GM10266 (cell line): ENCODE measurements around the gene OR8B2.
"Not testable (repeated sequence)": the region's sequence is repeated elsewhere in the genome, so short reads cannot be mapped to it uniquely, and the experiment has no call there.

Experiments
- DNase-seq: peaks from one replicate; pipeline ENCODE4 v3.0.0; 2012; ENCODE audit errors: extremely low spot score
- CTCF ChIP-seq: IDR thresholded peaks from 2 replicates; pipeline ENCODE4 v1.5.1; 2012; ENCODE audit warnings: mild to moderate bottlenecking, low read depth; ENCODE audit not compliant: control insufficient read depth, insufficient read depth; ENCODE audit errors: missing control alignments

The OR8B2 gene, protein sequence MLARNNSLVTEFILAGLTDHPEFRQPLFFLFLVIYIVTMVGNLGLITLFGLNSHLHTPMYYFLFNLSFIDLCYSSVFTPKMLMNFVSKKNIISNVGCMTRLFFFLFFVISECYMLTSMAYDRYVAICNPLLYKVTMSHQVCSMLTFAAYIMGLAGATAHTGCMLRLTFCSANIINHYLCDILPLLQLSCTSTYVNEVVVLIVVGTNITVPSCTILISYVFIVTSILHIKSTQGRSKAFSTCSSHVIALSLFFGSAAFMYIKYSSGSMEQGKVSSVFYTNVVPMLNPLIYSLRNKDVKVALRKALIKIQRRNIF

DNA sequence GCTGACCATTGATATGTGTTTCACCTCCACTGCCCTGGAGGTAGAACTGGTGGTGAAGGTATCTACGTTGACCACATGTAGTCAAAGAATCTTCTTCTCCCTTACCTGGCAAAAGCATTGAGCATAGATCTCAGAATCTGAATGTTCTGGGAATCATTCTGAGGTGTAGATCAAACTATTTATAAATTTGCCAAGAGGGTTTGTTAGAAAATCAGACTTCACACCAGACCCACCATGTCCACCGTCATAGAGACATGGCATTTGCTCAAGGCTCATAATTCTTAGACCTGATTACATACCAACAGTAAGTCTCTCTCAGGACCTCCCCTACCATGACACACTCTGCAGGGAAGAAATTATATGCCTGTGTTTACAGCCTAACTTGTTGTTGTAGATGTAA, at the start of gene OR8B2:
TSS of gene OR8B2 (minus strand) at position 101 of the 400 bp plus-strand sequence. CDS start 1,156 bp downstream, outside the sequence.
- no peak for TF ChIP-seq CTCF
- DNase-seq: no peak

DNA sequence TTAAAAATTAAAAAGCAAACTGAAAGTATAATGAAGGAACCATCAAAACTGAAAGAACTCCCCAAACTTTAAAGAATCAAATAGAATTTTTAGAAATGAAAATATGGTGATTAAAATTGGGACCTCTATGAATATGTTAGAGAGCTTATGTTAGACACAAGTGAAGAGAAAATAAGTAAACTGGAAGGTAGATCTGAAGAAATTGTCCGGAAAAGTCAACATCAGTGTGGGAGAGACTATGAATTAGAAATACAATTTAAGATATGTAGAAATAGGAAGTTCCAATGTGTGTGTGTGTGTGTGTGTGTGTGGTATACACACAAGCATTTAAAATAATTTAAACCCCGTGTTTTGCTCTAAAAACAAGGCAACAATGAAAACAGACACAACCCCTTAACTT, 45.3 kb upstream of the OR8B2 start:
- TF ChIP-seq CTCF: no peak
- DNase-seq: no peak

DNA sequence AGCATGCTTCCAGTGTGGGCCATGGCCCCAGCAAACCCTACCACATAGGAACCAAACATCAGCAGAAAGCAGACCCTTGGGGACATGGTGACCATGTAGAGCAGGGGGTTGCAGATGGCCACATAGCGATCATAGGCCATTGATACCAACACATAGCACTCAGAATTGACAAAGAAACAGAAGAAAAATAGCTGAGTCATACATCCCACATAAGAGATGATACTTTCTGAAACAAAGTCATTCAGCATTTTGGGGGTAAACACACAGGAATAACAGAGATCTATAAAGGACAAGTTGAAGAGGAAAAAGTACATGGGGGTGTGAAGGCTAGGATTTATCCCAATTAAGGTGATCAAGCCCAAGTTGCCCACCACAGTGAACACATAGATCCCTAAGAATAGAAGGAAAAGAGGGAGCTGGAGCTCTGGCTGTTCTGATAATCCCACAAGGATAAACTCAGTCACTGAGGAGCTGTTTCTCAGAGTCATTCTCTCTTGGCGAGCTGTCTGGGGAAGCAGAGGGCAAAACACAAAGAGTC, 40.2 kb upstream of the OR8B2 start, which contains the start of gene OR8B4:
TSS of gene OR8B4 (minus strand) at position 488 of the 538 bp plus-strand sequence. CDS start at position 488, 0 bp downstream.
- DNase-seq: no peak
- no peak for TF ChIP-seq CTCF

- no peak for TF ChIP-seq CTCF
- no peak for DNase-seq
Observed at GRCh38 chr11:124421043-124421442, 36.7 kb upstream of the OR8B2 start.

DNA sequence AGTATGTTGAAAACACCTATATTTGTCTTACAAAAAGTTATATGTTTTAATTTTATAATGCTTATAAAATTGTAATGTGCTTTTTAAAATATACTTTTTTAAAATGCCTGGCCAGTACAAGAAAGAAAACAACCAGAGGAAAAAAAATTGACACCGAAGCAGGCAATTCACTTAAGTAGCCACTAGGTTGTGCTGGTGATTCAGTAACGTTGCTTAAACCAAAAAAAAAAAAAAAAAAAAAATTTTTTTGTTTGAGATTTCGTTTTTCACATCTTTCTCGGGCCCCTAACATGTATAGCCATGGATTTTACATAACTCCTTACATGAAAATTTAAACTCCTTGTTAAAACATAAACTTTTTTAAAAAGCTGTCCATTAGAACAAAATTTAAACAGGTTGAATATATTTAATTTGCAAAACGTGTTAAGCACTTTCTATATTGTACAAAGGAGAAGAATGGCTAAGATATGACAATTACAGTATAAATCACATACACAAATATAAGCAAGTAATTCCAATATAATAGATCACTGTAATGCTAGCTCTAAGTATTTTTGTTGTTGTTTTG, 31.1 kb upstream of the OR8B2 start:
- peak; percentile 32 for DNase-seq
- peak; percentile 46 for TF ChIP-seq CTCF

DNA sequence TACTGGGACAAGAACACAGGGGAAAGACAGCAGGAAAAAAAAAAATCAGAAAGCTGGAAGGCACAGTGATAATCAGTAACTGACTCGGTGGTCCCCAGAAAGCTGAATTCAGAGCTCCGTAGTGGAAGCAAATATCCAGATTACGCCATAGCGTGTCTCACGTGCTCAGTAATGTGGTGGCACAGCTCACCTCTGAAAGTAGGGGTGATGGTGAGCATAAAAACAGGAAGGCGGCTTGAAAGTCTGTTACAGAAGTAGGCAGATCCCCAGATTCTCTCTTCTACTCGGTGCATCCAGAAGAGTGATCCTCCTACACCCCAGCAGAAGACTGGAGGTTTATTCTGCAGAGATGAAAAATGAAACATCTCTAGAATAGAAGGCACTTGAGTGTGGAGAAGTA, 25.6 kb upstream of the OR8B2 start:
- no peak for TF ChIP-seq CTCF
- no peak for DNase-seq

DNA sequence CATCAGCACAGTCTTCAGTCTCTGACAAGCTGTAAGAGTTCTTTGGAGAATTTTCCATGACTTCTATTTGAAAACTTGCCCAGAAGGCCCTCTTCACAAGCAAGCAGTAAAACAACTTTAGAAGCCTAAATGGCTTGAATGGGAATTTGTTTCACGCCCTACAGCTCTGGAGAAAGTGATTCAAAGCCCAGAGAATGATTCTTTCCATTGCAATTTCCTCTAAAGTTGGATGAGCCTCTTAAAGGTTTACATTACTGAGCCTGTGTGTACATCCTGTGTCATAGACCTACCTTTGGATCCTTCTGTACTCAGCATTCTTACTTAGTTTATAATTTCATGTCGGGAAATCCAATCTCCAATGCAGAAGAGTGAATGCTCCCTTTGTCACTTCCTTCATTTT, 21.3 kb upstream of the OR8B2 start:
- no peak for TF ChIP-seq CTCF
- no peak for DNase-seq

GRCh38 chr11:124403186-124403585, 18.9 kb upstream of the OR8B2 start:
- not testable (repeated sequence) for DNase-seq
